DOHH2 (cell line): ENCODE results near the gene HMGN4.

Experiments used
- H3F3A ChIP-seq: fragments of 200-600 bp; sonication (generic), shearing (Covaris generic); 2 replicates; pipeline ENCODE4 v1.6.0; 2016; ENCODE audit warnings: antibody characterized with exemption, mild to moderate bottlenecking; ENCODE audit not compliant: control insufficient read depth, insufficient read depth
- H3K27ac ChIP-seq: fragments of 200-600 bp; sonication (generic); 2 replicates; pipeline ENCODE4 v1.5.1; 2014; ENCODE audit warnings: low read depth, mild to moderate bottlenecking, low read length, moderate library complexity
- H3K27me3 ChIP-seq: fragments of 200-600 bp; sonication (generic); 2 replicates; pipeline ENCODE4 v1.6.1; 2014; ENCODE audit warnings: mild to moderate bottlenecking, low read length, mixed read lengths; ENCODE audit not compliant: control insufficient read depth
- H3K36me3 ChIP-seq: fragments of 200-600 bp; sonication (generic); 2 replicates; pipeline ENCODE4 v1.6.1; 2014; ENCODE audit warnings: mild to moderate bottlenecking, low read length, moderate library complexity, mixed read lengths; ENCODE audit not compliant: control insufficient read depth
- H3K4me1 ChIP-seq: fragments of 200-600 bp; sonication (generic); 2 replicates; pipeline ENCODE4 v1.6.1; 2014; ENCODE audit warnings: mild to moderate bottlenecking, low read length, mixed read lengths; ENCODE audit not compliant: control insufficient read depth
- H3K4me2 ChIP-seq: fragments of 200-600 bp; sonication (generic); 2 replicates; pipeline ENCODE4 v1.6.0; 2014; ENCODE audit warnings: mild to moderate bottlenecking, low read length, moderate library complexity
- H3K4me3 ChIP-seq: fragments of 200-600 bp; sonication (generic); 2 replicates; pipeline ENCODE4 v1.5.1; 2014; ENCODE audit warnings: mild to moderate bottlenecking, low read length, mixed read lengths
- H3K79me2 ChIP-seq: fragments of 200-600 bp; sonication (generic); 2 replicates; pipeline ENCODE4 v1.6.1; 2014; ENCODE audit warnings: mild to moderate bottlenecking, low read length, mixed read lengths; ENCODE audit not compliant: control insufficient read depth
- H3K9me2 ChIP-seq: fragments of 200-600 bp; sonication (generic); replicated peaks from 2 replicates; pipeline ENCODE4 v1.6.1; 2014; ENCODE audit warnings: mild to moderate bottlenecking, low read length, mixed read lengths; ENCODE audit not compliant: control insufficient read depth
- H3K9me3 ChIP-seq: fragments of 200-600 bp; sonication (generic); 2 replicates; pipeline ENCODE4 v1.6.1; 2014; ENCODE audit warnings: antibody characterized with exemption, low read length, mixed read lengths; ENCODE audit not compliant: control insufficient read depth, insufficient read depth
- H4K20me1 ChIP-seq: fragments of 200-600 bp; sonication (generic); 2 replicates; pipeline ENCODE4 v1.6.0; 2014; ENCODE audit warnings: low read depth, mild to moderate bottlenecking, antibody characterized with exemption, low read length, moderate library complexity; ENCODE audit not compliant: control insufficient read depth, insufficient read depth
- CTCF ChIP-seq: fragments of 200-600 bp; sonication (generic); IDR thresholded peaks from one replicate; pipeline ENCODE4 v1.5.1; 2014; ENCODE audit warnings: antibody characterized with exemption, mild to moderate bottlenecking, low read depth, low read length; ENCODE audit not compliant: poor library complexity, severe bottlenecking
- EZH2phosphoT487 ChIP-seq: fragments of 200-600 bp; sonication (generic); IDR thresholded peaks from 2 replicates; pipeline ENCODE4 v1.6.1; 2017; ENCODE audit warnings: borderline replicate concordance, mild to moderate bottlenecking, antibody characterized with exemption, low read length, moderate library complexity, mixed read lengths

The HMGN4 gene

GRCh38 chr6:26594730-26595632 lies 56.8 kb downstream of the HMGN4 start:
- H3K36me3 ChIP-seq = peaks cover 29% of the 10 kb centered on the region
- H3K27me3 ChIP-seq = no peaks in the 10 kb centered on the region
- peaks cover 4% of the 10 kb centered on the region; the same call in 1 of the 2 replicates for H4K20me1 ChIP-seq
- H3K9me3 ChIP-seq = no peaks in the 10 kb centered on the region
- TF ChIP-seq EZH2phosphoT487 = no peak
- TF ChIP-seq CTCF = no peak
- peak overlapping the region; percentile 97 for H3K4me2 ChIP-seq
- H3K79me2 ChIP-seq = peaks cover 28% of the 10 kb centered on the region
- H3K4me1 ChIP-seq = peaks cover 26% of the 10 kb centered on the region
- peak overlapping the region; percentile 99 for H3K4me3 ChIP-seq
- H3F3A ChIP-seq = peaks cover 7% of the 10 kb centered on the region
- no peak overlapping the region for H3K27ac ChIP-seq
- H3K9me2 ChIP-seq = no peaks in the 10 kb centered on the region

GRCh38 chr6:26595669-26596269 lies 57.6 kb downstream of the HMGN4 start:
- peak; percentile 97 for TF ChIP-seq CTCF
- TF ChIP-seq EZH2phosphoT487 = no peak
- Histone ChIP-seq H3K9me3 (no peaks in the 10 kb centered on the region), H3K27me3 (no peaks in the 10 kb centered on the region), H3K4me1 (peaks cover 26% of the 10 kb centered on the region), H3K27ac (peak overlapping the region; percentile 56), H3K4me3 (peak overlapping the region; percentile 99), H3F3A (peaks cover 7% of the 10 kb centered on the region), H3K36me3 (peaks cover 32% of the 10 kb centered on the region), H3K4me2 (peak overlapping the region; percentile 97), H4K20me1 (peaks cover 4% of the 10 kb centered on the region; the same call in 1 of the 2 replicates), H3K79me2 (peaks cover 28% of the 10 kb centered on the region), H3K9me2 (no peaks in the 10 kb centered on the region)
